Kidney tubule cell (primary cell): Measurements from ENCODE around the gene CCDC90B.
"Not testable (repeated sequence)": the region's sequence is repeated elsewhere in the genome, so short reads cannot be mapped to it uniquely, and the experiment has no call there.

Experiments used
- DNase-seq: peaks from one replicate; pipeline ENCODE4 v3.0.0-alpha.2; 2018; ENCODE audit warnings: low spot score

Gene CCDC90B

GRCh38 chr11:83287631-83288030, 1.5 kb upstream of the CCDC90B start:
- DNase-seq = no peak

GRCh38 chr11:83285151-83285770, 906 bp downstream of the CCDC90B start:
- DNase-seq = no peak

GRCh38 chr11:83284501-83285150, 1.5 kb downstream of the CCDC90B start:
- DNase-seq = no peak

GRCh38 chr11:83282084-83282716, 4.0 kb downstream of the CCDC90B start:
- no peak for DNase-seq

GRCh38 chr11:83280256-83280655, 5.9 kb downstream of the CCDC90B start:
- DNase-seq = no peak

- peak; percentile 11 for DNase-seq
Measured at GRCh38 chr11:83278351-83278750, 7.8 kb downstream of the CCDC90B start.

GRCh38 chr11:83275888-83276641, 10.1 kb downstream of the CCDC90B start:
- no peak for DNase-seq

- DNase-seq = peak; percentile 67
Measured at GRCh38 chr11:83272627-83273026, 13.5 kb downstream of the CCDC90B start.

- DNase-seq = not testable (repeated sequence)
Measured at GRCh38 chr11:83271734-83272133, 14.4 kb downstream of the CCDC90B start.

- not testable (repeated sequence) for DNase-seq
Measured at GRCh38 chr11:83269080-83269479, 17.1 kb downstream of the CCDC90B start.

- DNase-seq = no peak
Measured at GRCh38 chr11:83265331-83265730, 20.8 kb downstream of the CCDC90B start.

GRCh38 chr11:83259559-83259958, 26.6 kb downstream of the CCDC90B start:
- DNase-seq = no peak

- DNase-seq = peak; percentile 88
Measured at GRCh38 chr11:83257761-83258168, 28.4 kb downstream of the CCDC90B start.

GRCh38 chr11:83256602-83257340, 29.4 kb downstream of the CCDC90B start:
- DNase-seq = no peak

GRCh38 chr11:83255366-83255765, 30.8 kb downstream of the CCDC90B start:
- no peak for DNase-seq

- DNase-seq = no peak
Measured at GRCh38 chr11:83252941-83253340, 33.2 kb downstream of the CCDC90B start.

GRCh38 chr11:83252266-83252665, 33.9 kb downstream of the CCDC90B start:
- no peak for DNase-seq

- DNase-seq = peak; percentile 46
Measured at GRCh38 chr11:83249972-83250593, 36.1 kb downstream of the CCDC90B start.

- no peak for DNase-seq
Measured at GRCh38 chr11:83249445-83249844, 36.7 kb downstream of the CCDC90B start.

GRCh38 chr11:83241291-83241946, 44.7 kb downstream of the CCDC90B start:
- peak; percentile 77 for DNase-seq

- DNase-seq = no peak
Measured at GRCh38 chr11:83238111-83238510, 48.1 kb downstream of the CCDC90B start.
